Esophagus squamous epithelium (tissue), 5 donors: ENCODE data around the gene NCOR1. TPM values are rescaled to one million over a fixed set of nuclear protein-coding genes. Genes with fewer than 3 reads are reported as not detected.
"Not testable (repeated sequence)": the region's sequence is repeated elsewhere in the genome, so short reads cannot be mapped to it uniquely, and the experiment has no call there.

Source experiments
- DNase-seq: peaks from one replicate; lab custom pipeline; 2025; lab: John Stamatoyannopoulos, UW
- H3K27ac ChIP-seq, 4 donors: fragments of 200-600 bp; sonication (generic); one replicate each; pipeline ENCODE4 v1.5.1; 2016 to 2019; ENCODE audit warnings: mild to moderate bottlenecking in 1 of 4
- H3K27me3 ChIP-seq, 4 donors: fragments of 200-600 bp; sonication (generic); 1 replicate in 3 of 4; 2 replicates in 1 of 4; pipeline versions ENCODE4 v1.5.1 to v1.6.0; 2017 to 2021; ENCODE audit warnings: antibody characterized with exemption in 1 of 4
- H3K36me3 ChIP-seq, 3 donors: fragments of 200-600 bp; sonication (generic); one replicate each; pipeline ENCODE4 v1.5.1; 2016 to 2019
- H3K4me1 ChIP-seq, 3 donors: fragments of 200-600 bp; sonication (generic); one replicate each; pipeline ENCODE4 v1.5.1; 2017 to 2019
- H3K4me3 ChIP-seq, 4 donors: fragments of 200-600 bp; sonication (generic); 1 replicate in 3 of 4; 2 replicates in 1 of 4; pipeline ENCODE4 v1.5.1; 2016 to 2019; ENCODE audit warnings: mild to moderate bottlenecking in 2 of 4, moderate library complexity in 1 of 4
- H3K9me3 ChIP-seq, 3 donors: fragments of 200-600 bp; sonication (generic); one replicate each; pipeline ENCODE4 v1.5.1; 2016 to 2019
- CTCF ChIP-seq, 6 experiments: fragments of 450-650 bp in 4 of 6; fragments of 200-600 bp in 2 of 6; sonication (generic) in 2 of 6; IDR thresholded peaks; one replicate each; pipeline ENCODE4 v1.5.1; 2016 to 2019; ENCODE audit warnings: antibody characterized with exemption in 6 of 6, mild to moderate bottlenecking in 4 of 6, moderate library complexity in 4 of 6
- POLR2A ChIP-seq, 4 donors: fragments of 450-650 bp; IDR thresholded peaks; one replicate each; pipeline ENCODE4 v1.6.1; 2017; ENCODE audit warnings: antibody characterized with exemption in 4 of 4, mild to moderate bottlenecking in 4 of 4, moderate library complexity in 3 of 4
- WGBS, 2 donors: methylation state at CpG; one replicate each; pipeline ENCODE4 v1.1.5; 2018; 5-methylcytosine and 5-hydroxymethylcytosine counted together
- intact Hi-C: fragments of 100-400 bp; cut with DNase I; formaldehyde crosslinking; loops from one replicate; pipeline ENCODE4 v1.15.0; 2022
- total RNA-seq, 4 donors: library from RNA; depleted of rRNA; stranded (reverse); fragments of >200 nt; gene quantifications; one replicate each; pipeline ENCODE4 v1.1.0, GENCODE V29; 2016
- donor health status: DM: yes; HTN: yes; CAD: no.

NCOR1 gene
- total RNA-seq, 4 donors from 2014 or later = 52.5 to 188 (median 76.8) TPM

GRCh38 chr17:16148596-16148995 is 66.7 kb downstream of the NCOR1 start:
- Histone ChIP-seq H3K36me3 (peaks cover 4 to 96% (median 5%) of the 10 kb centered on the region in 3 donors), H3K27ac (no peak overlapping the region), H3K27me3 (no peaks in the 10 kb centered on the region), H3K4me3 (no peak overlapping the region), H3K4me1 (no peaks in the 10 kb centered on the region), H3K9me3 (no peaks in the 10 kb centered on the region)
- intact Hi-C loops = no loop called here
- no peak for DNase-seq
- no peak for TF ChIP-seq CTCF (IDR thresholded peaks at IDR 0.05)
- TF ChIP-seq POLR2A (IDR thresholded peaks at IDR 0.05) = no peak
- WGBS, 2 donors = 87 to 95% methylated on average over 2 of the region's 2 CpGs

GRCh38 chr17:16145319-16145890 is 69.9 kb downstream of the NCOR1 start:
- WGBS, 2 donors = 89 to 100% methylated on average over 1 of the region's 40 CpGs
- intact Hi-C loops, H3K27ac ChIP-seq, H3K9me3 ChIP-seq, DNase-seq, H3K27me3 ChIP-seq, H3K4me1 ChIP-seq, H3K4me3 ChIP-seq: not testable (repeated sequence)
- H3K36me3 ChIP-seq = peaks cover 4 to 96% (median 5%) of the 10 kb centered on the region in 3 donors

- DNase-seq = no peak
- intact Hi-C loops = no loop called here
- Histone ChIP-seq H3K36me3 (peaks cover 5 to 94% (median 13%) of the 10 kb centered on the region in 3 donors), H3K27ac (no peak overlapping the region), H3K4me1 (no peaks in the 10 kb centered on the region), H3K9me3 (no peaks in the 10 kb centered on the region), H3K4me3 (no peak overlapping the region), H3K27me3 (no peaks in the 10 kb centered on the region)
- no peak for TF ChIP-seq POLR2A (IDR thresholded peaks at IDR 0.05)
- no peak for TF ChIP-seq CTCF (IDR thresholded peaks at IDR 0.05)
These were observed 73.6 kb downstream of the NCOR1 start for GRCh38 chr17:16141685-16142084.

GRCh38 chr17:16140854-16141253 is 74.5 kb downstream of the NCOR1 start:
- Histone ChIP-seq H3K4me1 (no peaks in the 10 kb centered on the region), H3K27me3 (no peaks in the 10 kb centered on the region), H3K27ac (no peak overlapping the region), H3K36me3 (peaks cover 9 to 96% (median 13%) of the 10 kb centered on the region in 3 donors), H3K4me3 (no peak overlapping the region), H3K9me3 (no peaks in the 10 kb centered on the region)
- no peak for TF ChIP-seq CTCF (IDR thresholded peaks at IDR 0.05)
- TF ChIP-seq POLR2A (IDR thresholded peaks at IDR 0.05) = no peak
- no peak for DNase-seq
- 95 to 97% methylated on average over 2 of the region's 2 CpGs for WGBS, 2 donors
- intact Hi-C loops = no loop called here

- Histone ChIP-seq H3K27ac (no peak overlapping the region), H3K4me1 (peaks cover 0 to 16% (median 0%) of the 10 kb centered on the region in 3 donors), H3K9me3 (no peaks in the 10 kb centered on the region), H3K4me3 (no peak overlapping the region), H3K36me3 (peaks cover 5 to 95% (median 9%) of the 10 kb centered on the region in 3 donors), H3K27me3 (no peaks in the 10 kb centered on the region)
- TF ChIP-seq POLR2A (IDR thresholded peaks at IDR 0.05) = no peak
- no peak for TF ChIP-seq CTCF (IDR thresholded peaks at IDR 0.05)
- 87 to 89% methylated on average over 5 of the region's 5 CpGs for WGBS, 2 donors
- intact Hi-C loops = no loop called here
- no peak for DNase-seq
These were observed 79.9 kb downstream of the NCOR1 start for GRCh38 chr17:16135461-16135860.
